Choroid plexus epithelial cell (primary cell): Measurements from ENCODE around the gene NANOS3.
A peak's percentile ranks its signal among the peaks of the same experiment; 100 is the strongest.

Experiments
- DNase-seq: peaks from one replicate; pipeline ENCODE4 v3.0.0-alpha.2; 2010; ENCODE audit warnings: low read depth
- H3K4me3 ChIP-seq: 2 replicates; pipeline ENCODE4 v1.5.1; 2011; ENCODE audit warnings: low read depth, mild to moderate bottlenecking, control low read depth, low read length, moderate library complexity
- TF ChIP-seq, protein P1 (sequence below): conservative IDR thresholded peaks from 2 replicates; pipeline ENCODE4 v1.5.1; 2011; ENCODE audit warnings: low read depth, mild to moderate bottlenecking, control low read depth, inconsistent platforms, low read length, moderate library complexity

The NANOS3 gene

DNA sequence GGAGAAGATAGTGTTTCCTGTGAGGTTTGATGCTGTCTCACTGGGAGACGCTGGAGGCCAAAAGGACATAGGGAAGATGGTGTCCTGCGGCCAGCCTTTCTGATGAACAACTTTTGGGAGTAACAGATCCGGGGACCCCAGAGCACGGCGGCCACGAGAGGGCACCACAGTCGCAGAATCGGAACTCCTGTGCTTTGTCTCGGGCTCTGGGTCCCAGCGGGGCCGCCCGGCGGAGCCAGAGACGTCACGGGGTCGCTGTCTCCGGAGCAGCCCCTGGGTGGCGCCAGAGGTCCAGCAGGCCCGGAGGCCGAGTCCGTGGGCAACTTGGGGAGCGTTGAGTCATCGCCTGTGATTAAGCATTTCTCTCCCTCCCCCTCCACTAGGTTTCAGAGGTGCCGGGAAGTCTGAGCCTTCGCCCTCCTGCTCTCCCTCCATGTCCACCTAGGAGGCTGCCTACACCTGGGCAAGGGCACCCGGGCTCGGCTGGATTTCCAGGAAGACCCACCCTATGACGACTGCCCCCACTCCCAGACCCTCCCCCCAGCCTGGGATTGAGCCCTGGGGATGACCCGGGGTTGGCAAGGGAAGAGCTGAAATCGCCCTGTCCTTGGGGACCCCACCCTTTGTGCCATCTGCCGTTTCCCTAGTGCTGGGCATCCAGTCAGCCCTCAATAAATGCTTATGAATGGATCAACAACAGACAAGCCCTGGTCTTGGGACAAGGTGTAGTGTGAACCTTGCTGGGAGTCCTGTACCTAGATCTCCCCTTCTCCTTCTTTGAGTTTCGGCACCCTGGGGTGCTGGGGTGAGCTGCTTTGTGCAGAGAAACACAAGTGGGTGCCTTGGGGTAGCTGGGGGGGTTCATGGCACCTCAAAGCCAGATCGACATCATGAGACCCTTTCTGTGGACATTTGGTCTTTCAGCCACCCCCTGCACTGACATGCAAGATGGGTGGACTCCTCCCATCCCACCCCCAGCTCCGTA is 3.4 kb downstream of the NANOS3 start:
- TF ChIP-seq, protein P1, sequence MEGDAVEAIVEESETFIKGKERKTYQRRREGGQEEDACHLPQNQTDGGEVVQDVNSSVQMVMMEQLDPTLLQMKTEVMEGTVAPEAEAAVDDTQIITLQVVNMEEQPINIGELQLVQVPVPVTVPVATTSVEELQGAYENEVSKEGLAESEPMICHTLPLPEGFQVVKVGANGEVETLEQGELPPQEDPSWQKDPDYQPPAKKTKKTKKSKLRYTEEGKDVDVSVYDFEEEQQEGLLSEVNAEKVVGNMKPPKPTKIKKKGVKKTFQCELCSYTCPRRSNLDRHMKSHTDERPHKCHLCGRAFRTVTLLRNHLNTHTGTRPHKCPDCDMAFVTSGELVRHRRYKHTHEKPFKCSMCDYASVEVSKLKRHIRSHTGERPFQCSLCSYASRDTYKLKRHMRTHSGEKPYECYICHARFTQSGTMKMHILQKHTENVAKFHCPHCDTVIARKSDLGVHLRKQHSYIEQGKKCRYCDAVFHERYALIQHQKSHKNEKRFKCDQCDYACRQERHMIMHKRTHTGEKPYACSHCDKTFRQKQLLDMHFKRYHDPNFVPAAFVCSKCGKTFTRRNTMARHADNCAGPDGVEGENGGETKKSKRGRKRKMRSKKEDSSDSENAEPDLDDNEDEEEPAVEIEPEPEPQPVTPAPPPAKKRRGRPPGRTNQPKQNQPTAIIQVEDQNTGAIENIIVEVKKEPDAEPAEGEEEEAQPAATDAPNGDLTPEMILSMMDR: peak; percentile 97
- DNase-seq: peak; percentile 96
- peak overlapping the region; percentile 35 for H3K4me3 ChIP-seq

- peak; percentile 44 for DNase-seq
- TF ChIP-seq, protein P1: no peak
- no peak overlapping the region for H3K4me3 ChIP-seq
These were observed 4.3 kb downstream of the NANOS3 start for GRCh38 chr19:13881251-13881691.

DNA sequence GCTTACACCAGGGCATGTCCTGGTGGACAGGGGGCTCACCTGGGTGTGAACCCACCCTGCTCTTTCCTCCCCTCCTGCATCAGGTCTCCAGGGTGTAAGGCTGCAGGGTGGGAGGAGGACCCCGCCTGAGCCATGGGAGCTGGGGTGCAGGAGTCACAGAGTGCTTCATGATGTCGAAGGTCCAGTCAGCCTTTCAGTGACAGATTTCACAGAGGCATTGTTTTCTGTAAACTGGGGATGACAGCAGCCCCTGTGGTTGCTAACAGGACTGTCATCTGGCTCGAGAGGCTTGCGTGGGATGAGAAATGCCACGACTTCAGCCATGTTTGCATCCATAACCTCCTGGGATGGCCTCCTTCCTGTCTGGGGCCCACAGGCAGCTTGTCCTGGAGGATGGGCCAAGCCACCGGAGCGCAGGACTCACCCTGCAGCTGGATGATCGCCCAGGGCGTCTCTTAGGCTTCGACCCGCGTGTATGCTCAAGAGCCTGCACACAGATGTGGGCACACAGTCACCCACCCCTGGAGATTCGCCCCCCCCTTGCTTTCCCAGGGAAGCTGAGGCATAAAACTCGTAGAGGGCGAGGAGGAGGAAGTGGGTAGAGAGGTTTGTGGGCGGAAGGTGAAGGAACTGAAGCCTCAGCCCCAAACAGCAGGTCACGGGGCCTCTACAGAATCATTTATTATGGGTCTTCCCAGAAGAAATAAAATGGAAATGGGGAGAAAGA is 4.9 kb downstream of the NANOS3 start:
- TF ChIP-seq, protein P1: no peak
- DNase-seq: peak; percentile 45
- H3K4me3 ChIP-seq: no peak overlapping the region

GRCh38 chr19:13882419-13882795 is 5.5 kb downstream of the NANOS3 start:
- TF ChIP-seq, protein P1: no peak
- DNase-seq: no peak
- H3K4me3 ChIP-seq: no peak overlapping the region

GRCh38 chr19:13882836-13883235 is 5.9 kb downstream of the NANOS3 start:
- TF ChIP-seq, protein P1: no peak

DNA sequence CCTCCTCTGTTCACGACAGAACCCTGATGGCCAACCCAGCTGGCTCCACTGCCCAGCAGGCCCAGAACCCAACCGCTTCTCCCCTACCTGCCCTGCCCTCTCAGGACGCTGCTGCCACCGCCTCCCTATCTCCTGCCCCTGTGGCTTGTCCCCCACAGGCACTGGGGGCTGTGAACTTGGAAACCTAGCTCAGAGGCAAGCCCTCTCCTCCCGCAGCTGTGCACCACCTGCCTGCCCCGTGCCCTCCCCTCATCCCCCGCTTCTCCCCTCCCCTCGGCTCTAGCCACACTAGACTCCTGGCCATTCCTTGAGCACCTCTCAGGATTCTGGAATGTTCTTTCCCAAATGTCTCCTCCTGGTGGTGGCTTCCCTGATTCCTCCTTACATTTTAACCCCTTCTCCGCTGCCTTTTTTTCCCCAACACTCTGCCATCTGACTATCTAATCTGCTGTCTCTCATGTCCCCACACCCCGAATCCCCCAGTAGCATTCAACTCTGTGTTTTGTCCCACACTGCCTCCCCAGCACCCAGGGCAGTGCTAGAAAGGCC is 6.7 kb downstream of the NANOS3 start:
- no peak overlapping the region for H3K4me3 ChIP-seq
- DNase-seq: no peak
- TF ChIP-seq, protein P1: peak; percentile 27

More at GRCh38 chr19:13882836-13883235, 5.9 kb downstream of the NANOS3 start:
- H3K4me3 ChIP-seq: no peak overlapping the region
- no peak for DNase-seq
